Endothelial cell of umbilical vein (primary cell): ENCODE results near the gene SLC24A3. TPM values are rescaled to one million over a fixed set of nuclear protein-coding genes. Genes with fewer than 3 reads are reported as not detected.

Experiments used
- BruUV-seq: library from RNA; stranded (reverse); fragments of 400-500 nt; replicated peaks from 2 replicates; lab custom pipeline; 2021; lab: Mats Ljungman, UMichigan
- CTCF ChIA-PET: fragments of 300-600, 350-600 bp; sonication (Branson Sonifier 250); formaldehyde crosslinking; loops from one replicate; lab custom pipeline; 2021; ENCODE audit warnings: antibody characterized with exemption, inconsistent platforms; lab: Charles Lee
- POLR2A ChIA-PET: fragments of 300-600, 350-600 bp; sonication (Branson Sonifier 250); formaldehyde crosslinking; loops from one replicate; lab custom pipeline; 2021; ENCODE audit warnings: antibody characterized with exemption, inconsistent platforms; lab: Charles Lee
- DNase-seq: peaks from one replicate; pipeline ENCODE4 v3.0.0-alpha.2; 2011; ENCODE audit warnings: low read depth, low spot score
- FAIRE-seq: peaks from 2 replicates; lab custom pipeline; 2011; peaks lifted over from hg19 to GRCh38; lab: Jason Lieb, UNC
- H2AFZ ChIP-seq: 2 replicates; pipeline ENCODE4 v1.6.0; 2012; ENCODE audit warnings: low read depth, low read length, control low read depth, inconsistent platforms
- H3K27ac ChIP-seq: 2 replicates; pipeline ENCODE4 v1.5.1; 2011; ENCODE audit warnings: low read depth, mild to moderate bottlenecking, control low read depth, low read length, moderate library complexity; ENCODE audit not compliant: insufficient read depth
- H3K27me3 ChIP-seq, 2 experiments: 2 replicates each; pipeline versions ENCODE4 v1.6.0 to v1.6.1; 2011; ENCODE audit warnings: low read length in 2 of 2, mixed read lengths in 1 of 2; ENCODE audit not compliant: control insufficient read depth in 2 of 2, insufficient read depth in 2 of 2
- H3K36me3 ChIP-seq, 2 experiments: 2 replicates in 1 of 2; 3 replicates in 1 of 2; pipeline ENCODE4 v1.5.1; 2011; ENCODE audit warnings: low read length in 2 of 2, mild to moderate bottlenecking in 1 of 2, moderate library complexity in 1 of 2; ENCODE audit not compliant: control insufficient read depth in 2 of 2, insufficient read depth in 2 of 2; ENCODE audit errors: extremely low read depth in 1 of 2
- H3K4me1 ChIP-seq: 3 replicates; pipeline ENCODE4 v1.5.1; 2011; ENCODE audit warnings: mild to moderate bottlenecking, low read length; ENCODE audit not compliant: control insufficient read depth, insufficient read depth; ENCODE audit errors: extremely low read depth
- H3K4me2 ChIP-seq: 2 replicates; pipeline ENCODE4 v1.6.1; 2011; ENCODE audit warnings: low read length, control low read depth, mixed read lengths; ENCODE audit not compliant: insufficient read depth
- H3K4me3 ChIP-seq, 3 experiments: fragments of 200-600 bp in 1 of 3; sonication (generic), shearing (Covaris generic) in 1 of 3; replicated peaks in 1 of 3; 2 replicates each; pipeline ENCODE4 v1.5.1; 2011 to 2016; ENCODE audit warnings: control low read depth in 3 of 3, low read length in 3 of 3, mild to moderate bottlenecking in 2 of 3, inconsistent platforms in 1 of 3, low read depth in 1 of 3, moderate library complexity in 1 of 3; ENCODE audit not compliant: insufficient read depth in 1 of 3
- H3K79me2 ChIP-seq: 2 replicates; pipeline ENCODE4 v1.6.0; 2012; ENCODE audit warnings: low read length, inconsistent platforms; ENCODE audit not compliant: control insufficient read depth, insufficient read depth
- H3K9ac ChIP-seq: replicated peaks from 2 replicates; pipeline ENCODE3; 2011; ENCODE audit warnings: low read length, control low read depth; ENCODE audit not compliant: insufficient read depth; ENCODE audit errors: extremely low read depth
- H3K9me1 ChIP-seq: replicated peaks from 3 replicates; pipeline ENCODE4 v1.6.0; 2011; ENCODE audit warnings: mild to moderate bottlenecking, low read length; ENCODE audit not compliant: control insufficient read depth, insufficient read depth; ENCODE audit errors: extremely low read depth
- H3K9me3 ChIP-seq: replicated peaks from 2 replicates; pipeline ENCODE4 v1.5.1; 2012; ENCODE audit warnings: low read length, inconsistent platforms; ENCODE audit not compliant: control insufficient read depth, insufficient read depth
- H4K20me1 ChIP-seq: replicated peaks from 2 replicates; pipeline ENCODE3; 2011; ENCODE audit warnings: mild to moderate bottlenecking, low read length; ENCODE audit not compliant: control insufficient read depth, insufficient read depth; ENCODE audit errors: extremely low read depth
- EZH2 ChIP-seq: IDR thresholded peaks from 2 replicates; pipeline ENCODE4 v1.6.1; 2012; ENCODE audit warnings: borderline replicate concordance, low read depth, mild to moderate bottlenecking, moderate library complexity, low read length, inconsistent platforms; ENCODE audit not compliant: severe bottlenecking
- FOS ChIP-seq: IDR thresholded peaks from 2 replicates; pipeline ENCODE4 v1.6.1; 2011; ENCODE audit warnings: mild to moderate bottlenecking, low read length, moderate library complexity, borderline replicate concordance; ENCODE audit not compliant: insufficient read depth
- GATA2 ChIP-seq: IDR thresholded peaks from 2 replicates; pipeline ENCODE4 v1.7.0; 2011; ENCODE audit warnings: low read depth, mild to moderate bottlenecking, moderate library complexity, mixed read lengths, low read length; ENCODE audit not compliant: insufficient read length, insufficient read depth
- JUN ChIP-seq: IDR thresholded peaks from 2 replicates; pipeline ENCODE4 v1.6.1; 2011; ENCODE audit warnings: borderline replicate concordance, low read depth; ENCODE audit not compliant: insufficient read length, insufficient read depth
- MYC ChIP-seq: IDR thresholded peaks from one replicate; pipeline ENCODE4 v1.6.1; 2011; ENCODE audit warnings: mild to moderate bottlenecking, low read depth, low read length
- POLR2A ChIP-seq: IDR thresholded peaks from 2 replicates; pipeline ENCODE4 v1.6.1; 2012; ENCODE audit warnings: low read depth, mild to moderate bottlenecking, control low read depth, low read length
- POLR2AphosphoS5 ChIP-seq: IDR thresholded peaks from 2 replicates; pipeline ENCODE4 v1.6.1; 2012; ENCODE audit warnings: low read depth, mild to moderate bottlenecking, control low read depth, low read length, moderate library complexity; ENCODE audit not compliant: insufficient read depth
- dilution Hi-C: fragments of 300-500 bp; cut with MboI; formaldehyde crosslinking; loops from one replicate; pipeline ENCODE4 v1.15.0; 2019; ENCODE audit warnings: low sequenced_read_pairs; ENCODE audit not compliant: extremely low pct_ligation_motif_present
- intact Hi-C: fragments of 100-400 bp; cut with micrococcal nuclease; formaldehyde crosslinking; loops from one replicate; pipeline ENCODE4 v1.10.0; 2022
- polyA plus RNA-seq, 4 experiments: library from polyadenylated mRNA; depleted of rRNA in 3 of 4; stranded (reverse) in 3 of 4; unstranded in 1 of 4; fragments of >200 nt; gene quantifications; 2 replicates each; pipeline versions ENCODE4 v1.2.1 to v1.2.3, GENCODE V29; 2011 to 2012; ENCODE audit warnings: missing spikeins in 1 of 4
- total RNA-seq: library from RNA; stranded (reverse); gene quantifications from 2 replicates; pipeline ENCODE4 v1.2.3, GENCODE V29; 2021
- TF ChIP-seq, protein P1 (sequence below): IDR thresholded peaks from 2 replicates; pipeline ENCODE4 v1.6.1; 2011; ENCODE audit not compliant: insufficient read depth, insufficient read length
- TF ChIP-seq, protein P2 (sequence below), 2 donors: IDR thresholded peaks; 1 replicate in 1 of 2; 2 replicates in 1 of 2; pipeline ENCODE4 v1.5.1; 2011; ENCODE audit warnings: low read length in 2 of 2, mild to moderate bottlenecking in 2 of 2, moderate library complexity in 2 of 2, control low read depth in 1 of 2, inconsistent platforms in 1 of 2, low read depth in 1 of 2; ENCODE audit not compliant: insufficient read depth in 1 of 2; ENCODE audit errors: extremely low read depth in 1 of 2

Gene SLC24A3
- total and polyA plus RNA-seq, 2 donors (not counting 3 experiments of a cell fraction or from before 2014, with no cell fraction given) = not detected

DNA sequence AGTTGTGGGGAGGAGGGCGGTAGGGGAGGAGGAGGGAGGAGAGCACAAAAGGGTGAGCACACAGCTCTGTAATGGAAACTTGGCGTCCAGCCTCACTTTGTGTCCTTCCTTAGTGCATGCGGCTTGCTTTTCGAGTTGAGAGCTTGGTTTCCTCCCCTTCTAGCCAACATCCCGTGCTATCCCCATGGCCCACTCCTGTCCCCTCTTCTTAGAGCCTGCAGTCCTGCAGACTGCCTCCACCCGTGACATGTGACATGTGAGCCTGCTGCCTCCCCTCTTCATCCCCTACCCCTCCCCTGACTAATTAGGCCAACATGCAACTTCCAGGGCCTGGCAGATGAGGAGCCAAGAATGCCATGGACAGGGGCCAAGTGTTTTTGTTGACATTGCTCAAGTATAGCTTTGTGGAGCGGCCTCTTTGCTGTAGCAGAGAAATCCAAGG is 63.2 kb downstream of the SLC24A3 start:
- Histone ChIP-seq H3K4me2 (no peak overlapping the region), H3K4me1 (no peaks in the 10 kb centered on the region), H3K4me3 (no peak overlapping the region), H4K20me1 (no peaks in the 10 kb centered on the region), H2AFZ (no peak overlapping the region), H3K79me2 (no peaks in the 10 kb centered on the region), H3K9me3 (no peaks in the 10 kb centered on the region), H3K9ac (no peak overlapping the region), H3K9me1 (no peaks in the 10 kb centered on the region), H3K36me3 (no peaks in the 10 kb centered on the region), H3K27ac (no peak overlapping the region), H3K27me3 (no peaks in the 10 kb centered on the region)
- intact Hi-C loops = no loop called here
- FAIRE-seq = no peak
- ChIA-PET CTCF (no interaction called here), POLR2A (no interaction called here)
- no TSS peak for BruUV-seq
- dilution Hi-C loops = no loop called here
- no peak for DNase-seq
- TF ChIP-seq POLR2AphosphoS5 = no peak
- TF ChIP-seq GATA2 = no peak
- TF ChIP-seq EZH2 = no peak
- no peak for TF ChIP-seq POLR2A
- no peak for TF ChIP-seq FOS
- TF ChIP-seq, protein P1, sequence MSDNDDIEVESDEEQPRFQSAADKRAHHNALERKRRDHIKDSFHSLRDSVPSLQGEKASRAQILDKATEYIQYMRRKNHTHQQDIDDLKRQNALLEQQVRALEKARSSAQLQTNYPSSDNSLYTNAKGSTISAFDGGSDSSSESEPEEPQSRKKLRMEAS = no peak
- no peak for TF ChIP-seq JUN
- no peak for TF ChIP-seq MYC
- TF ChIP-seq, protein P2, sequence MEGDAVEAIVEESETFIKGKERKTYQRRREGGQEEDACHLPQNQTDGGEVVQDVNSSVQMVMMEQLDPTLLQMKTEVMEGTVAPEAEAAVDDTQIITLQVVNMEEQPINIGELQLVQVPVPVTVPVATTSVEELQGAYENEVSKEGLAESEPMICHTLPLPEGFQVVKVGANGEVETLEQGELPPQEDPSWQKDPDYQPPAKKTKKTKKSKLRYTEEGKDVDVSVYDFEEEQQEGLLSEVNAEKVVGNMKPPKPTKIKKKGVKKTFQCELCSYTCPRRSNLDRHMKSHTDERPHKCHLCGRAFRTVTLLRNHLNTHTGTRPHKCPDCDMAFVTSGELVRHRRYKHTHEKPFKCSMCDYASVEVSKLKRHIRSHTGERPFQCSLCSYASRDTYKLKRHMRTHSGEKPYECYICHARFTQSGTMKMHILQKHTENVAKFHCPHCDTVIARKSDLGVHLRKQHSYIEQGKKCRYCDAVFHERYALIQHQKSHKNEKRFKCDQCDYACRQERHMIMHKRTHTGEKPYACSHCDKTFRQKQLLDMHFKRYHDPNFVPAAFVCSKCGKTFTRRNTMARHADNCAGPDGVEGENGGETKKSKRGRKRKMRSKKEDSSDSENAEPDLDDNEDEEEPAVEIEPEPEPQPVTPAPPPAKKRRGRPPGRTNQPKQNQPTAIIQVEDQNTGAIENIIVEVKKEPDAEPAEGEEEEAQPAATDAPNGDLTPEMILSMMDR (IDR thresholded peaks at IDR 0.05; ENCODE audit: extremely low read depth in 1 of 2, insufficient read depth in 1 of 2, low read depth in 1 of 2, low read length in 2 of 2) = no peak
